T1000 (cell line): ENCODE measurements around the gene PLXDC1.
A peak's percentile ranks its signal among the peaks of the same experiment; 100 is the strongest.

Experiments used
- DNase-seq: peaks from one replicate; lab custom pipeline; 2025; ENCODE audit warnings: mixed read lengths; lab: John Stamatoyannopoulos, UW

The PLXDC1 gene

DNA sequence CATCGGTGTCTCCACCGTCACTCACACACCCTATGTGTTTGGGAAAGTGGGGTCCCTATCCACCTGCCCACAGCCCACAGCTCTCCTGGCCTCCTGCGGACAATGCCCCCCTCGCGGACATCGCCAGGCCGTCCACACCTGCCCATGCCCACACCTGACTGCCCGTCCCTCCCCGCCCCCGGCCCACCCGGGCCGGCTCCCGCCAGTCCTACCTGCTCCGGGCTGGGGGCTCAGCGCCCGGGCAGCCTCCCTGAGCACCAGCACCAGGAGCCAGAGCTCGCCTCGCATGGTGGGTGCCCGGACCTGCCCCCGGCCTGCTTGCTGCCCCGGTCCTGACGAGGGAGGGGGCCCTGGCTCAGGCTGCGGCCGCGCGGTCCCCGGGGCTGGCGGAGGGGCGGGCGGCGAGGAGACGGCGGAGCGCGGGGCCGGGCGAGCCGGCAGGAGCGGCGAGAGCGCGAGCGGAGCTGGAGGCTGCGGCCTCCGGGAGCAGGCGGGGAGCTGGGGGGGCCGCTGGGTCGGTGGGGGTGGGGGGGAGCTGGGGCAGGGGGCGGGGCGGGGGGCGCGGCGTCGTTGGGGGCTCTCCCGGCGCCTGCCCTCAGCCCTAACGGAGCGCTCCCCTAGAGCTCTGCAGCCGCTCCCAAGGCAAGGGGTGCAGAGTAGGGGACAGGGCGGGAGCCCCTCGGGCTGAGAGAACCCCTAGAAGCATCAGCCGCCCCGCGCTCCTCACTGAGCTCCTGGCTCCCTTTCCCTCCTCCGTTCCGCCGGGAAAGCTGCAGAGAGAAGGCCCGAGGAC lies at the start of gene PLXDC1:
TSS of gene PLXDC1 (minus strand) at position 488 of the 793 bp plus-strand sequence. CDS start at position 288, 200 bp downstream.
- DNase-seq: no peak

- DNase-seq: no peak
Measured at GRCh38 chr17:39200957-39201510, 49.6 kb upstream of the PLXDC1 start.

- DNase-seq: peak; percentile 80
Measured at GRCh38 chr17:39200070-39200879, 48.8 kb upstream of the PLXDC1 start, which contains the start of gene RPL19. Gene RPL19 (plus strand): TSS chr17:39200283. CDS start chr17:39200345, 62 bp downstream.

DNA sequence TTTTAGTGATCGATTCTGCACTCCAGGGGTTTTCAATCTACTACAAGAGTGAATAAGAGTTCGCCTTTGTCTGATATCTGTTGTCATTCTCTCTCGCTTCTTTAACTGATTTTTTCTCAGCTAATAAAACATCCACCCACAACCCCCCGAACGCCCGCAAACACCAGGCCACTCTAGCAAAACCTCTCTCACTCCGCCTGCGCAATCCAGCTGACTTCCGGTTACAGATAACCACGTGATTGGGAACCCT lies 48.3 kb upstream of the PLXDC1 start:
- no peak for DNase-seq

DNA sequence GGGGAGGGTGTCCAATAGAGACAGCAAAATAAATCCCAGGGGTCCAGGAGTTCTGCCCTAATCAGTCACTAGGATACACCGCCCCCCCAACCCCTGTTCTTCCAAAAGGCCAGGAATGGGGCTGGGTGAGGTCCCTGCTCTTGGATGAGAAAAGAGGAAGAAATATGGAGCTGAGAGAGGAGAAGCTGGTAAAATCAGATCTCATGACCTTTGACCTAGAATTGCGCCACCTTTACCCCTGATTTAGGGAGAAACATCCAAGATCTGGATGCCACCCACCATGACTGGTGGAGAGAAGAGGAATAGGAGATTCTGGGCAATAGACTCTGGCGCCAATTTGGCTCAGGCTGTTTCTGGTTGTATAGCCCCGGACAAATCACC lies 46.7 kb upstream of the PLXDC1 start:
- no peak for DNase-seq

DNA sequence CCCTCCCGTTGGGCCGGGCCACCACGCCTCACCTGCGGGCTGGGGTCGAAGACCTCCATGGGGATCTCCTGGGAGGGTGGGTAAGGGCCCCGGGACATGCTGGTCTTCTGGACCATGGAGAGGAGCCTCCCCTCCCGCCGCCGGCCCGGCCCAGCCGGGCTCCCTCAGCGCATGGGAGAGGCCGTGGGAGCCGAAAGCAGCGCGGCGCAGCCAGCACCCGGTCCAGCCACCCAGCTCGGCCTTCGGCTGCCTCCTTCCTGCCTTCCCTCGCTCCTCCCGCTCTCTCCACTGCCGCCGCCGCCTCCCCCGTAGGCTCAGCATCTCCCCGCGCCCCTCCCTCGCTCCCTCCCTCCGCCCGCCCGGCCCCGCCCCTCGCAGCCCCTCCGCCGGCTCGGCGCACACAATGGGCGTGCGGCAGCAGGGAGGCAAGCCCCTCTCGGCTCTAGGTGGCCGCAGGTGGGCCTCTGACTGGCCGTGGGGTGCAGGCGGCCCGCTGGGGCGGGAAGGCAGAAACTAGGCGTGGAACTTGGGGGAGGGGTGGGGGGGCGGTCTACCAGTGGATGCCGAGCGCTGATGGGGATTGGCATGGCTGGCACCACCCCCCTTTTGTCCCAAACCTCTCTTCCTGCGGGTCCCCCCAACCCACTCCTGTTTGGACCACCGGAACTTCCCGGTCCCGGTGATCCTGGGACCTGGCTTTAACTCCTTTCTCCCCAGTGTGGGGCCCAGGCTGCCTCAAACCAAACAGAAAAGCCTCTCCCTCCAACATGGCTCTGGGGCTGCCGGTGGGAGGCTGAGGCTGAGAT lies 46.1 kb upstream of the PLXDC1 start, which contains the start of gene CACNB1:
TSS of gene CACNB1 (minus strand) at position 290 of the 806 bp plus-strand sequence. CDS start at position 116, 174 bp downstream.
- peak; percentile 64 for DNase-seq

GRCh38 chr17:39196808-39197291 lies 45.4 kb upstream of the PLXDC1 start:
- no peak for DNase-seq

DNA sequence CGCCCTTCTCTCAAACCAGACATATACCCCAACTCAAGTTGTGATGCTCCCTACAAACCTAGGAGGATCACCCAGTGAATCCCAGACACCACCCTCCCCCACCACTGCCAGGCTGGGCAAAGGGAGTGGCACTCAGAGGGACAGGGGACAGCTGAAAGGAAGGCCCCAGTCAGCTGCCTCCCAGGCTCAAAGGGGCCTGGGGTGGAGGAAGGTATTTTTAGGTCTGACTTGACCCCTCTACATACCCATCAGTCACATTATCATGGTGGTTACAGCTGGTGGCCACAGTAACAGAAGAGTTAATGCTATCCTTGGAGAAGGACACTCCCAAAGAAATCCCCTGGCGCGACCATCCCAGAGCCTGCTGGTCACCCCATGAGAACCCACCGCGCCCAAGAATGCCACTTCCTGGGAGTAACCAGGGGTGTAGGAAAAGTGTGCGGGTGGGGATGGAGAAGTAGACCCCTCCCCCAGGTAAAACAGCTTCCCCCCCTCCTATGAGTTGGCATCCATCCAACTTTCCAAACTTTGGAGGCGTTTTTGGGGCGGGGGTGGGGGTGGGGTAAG lies 44.9 kb upstream of the PLXDC1 start:
- no peak for DNase-seq

GRCh38 chr17:39195568-39196160 lies 44.2 kb upstream of the PLXDC1 start:
- DNase-seq: no peak

DNA sequence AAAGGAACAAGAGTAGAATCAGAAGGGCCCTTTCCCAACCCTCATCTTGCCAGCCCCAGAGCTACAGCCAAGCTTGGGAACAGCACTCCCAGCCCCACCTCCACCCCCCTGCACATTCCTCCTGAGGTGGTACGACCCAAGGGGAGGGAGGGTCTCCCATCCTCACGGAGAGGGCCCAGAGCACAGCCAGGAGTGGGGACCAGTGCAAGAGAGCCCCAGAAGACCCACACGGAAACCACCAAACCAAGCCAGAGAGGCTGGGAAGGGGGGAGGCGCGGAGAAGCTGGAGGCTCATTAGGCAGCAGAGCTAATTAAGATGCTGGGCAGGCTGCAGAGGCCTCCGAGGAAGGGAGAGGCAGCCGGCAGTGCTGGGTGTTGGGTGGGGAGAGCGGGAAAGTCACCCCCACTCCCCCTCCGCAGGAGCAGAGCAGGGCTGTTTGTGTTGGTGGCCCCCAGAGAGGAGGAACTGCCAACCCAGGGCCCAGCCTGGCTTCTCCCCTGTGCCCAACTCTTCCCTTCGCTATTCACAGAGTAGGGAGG lies 43.6 kb upstream of the PLXDC1 start:
- DNase-seq: no peak

DNA sequence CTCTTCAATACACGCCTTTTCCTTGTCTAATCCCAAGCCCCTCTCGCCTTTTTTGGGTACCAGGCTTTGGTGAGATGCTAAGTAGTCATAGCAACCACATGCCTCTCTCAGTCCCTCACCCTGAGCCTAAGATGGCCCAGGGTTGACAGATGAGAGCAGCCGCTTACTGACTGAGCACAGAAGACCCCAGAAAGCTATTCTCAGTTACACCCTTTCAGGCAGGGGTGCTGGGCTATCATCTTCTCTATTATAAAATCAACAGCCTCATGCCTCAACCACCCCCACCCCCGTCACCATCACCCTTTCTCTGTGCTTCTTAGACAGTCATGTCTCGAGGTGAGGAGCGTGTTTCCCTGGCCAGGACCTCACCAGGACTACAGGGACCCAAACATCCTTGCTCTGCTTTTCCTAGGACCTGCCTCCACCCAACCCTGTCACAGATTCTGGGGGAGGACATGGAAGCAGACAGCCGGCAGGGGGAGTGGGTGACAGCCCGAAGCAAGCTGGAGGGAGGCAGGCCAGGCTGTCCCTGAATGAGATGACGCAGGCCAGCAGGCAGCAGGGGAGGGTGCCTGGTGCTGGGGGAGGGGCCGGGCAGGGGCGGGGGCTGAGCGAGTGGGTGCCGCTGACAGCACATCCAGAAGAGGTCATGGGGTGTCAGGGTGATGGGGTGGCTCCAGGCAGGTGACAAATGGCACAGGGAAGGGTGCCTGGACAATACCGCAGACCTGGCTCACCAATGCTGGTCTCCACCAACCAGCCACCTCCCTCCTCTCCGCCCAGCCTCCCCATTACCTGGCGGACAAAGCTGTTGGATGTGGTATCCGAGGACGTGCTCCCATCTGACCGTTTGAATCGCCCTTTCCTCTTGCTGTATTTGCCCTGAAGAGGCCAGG lies 42.9 kb upstream of the PLXDC1 start:
- no peak for DNase-seq

GRCh38 chr17:39193346-39193745 lies 41.9 kb upstream of the PLXDC1 start:
- DNase-seq: no peak

GRCh38 chr17:39192901-39193300 lies 41.5 kb upstream of the PLXDC1 start:
- DNase-seq: no peak

DNA sequence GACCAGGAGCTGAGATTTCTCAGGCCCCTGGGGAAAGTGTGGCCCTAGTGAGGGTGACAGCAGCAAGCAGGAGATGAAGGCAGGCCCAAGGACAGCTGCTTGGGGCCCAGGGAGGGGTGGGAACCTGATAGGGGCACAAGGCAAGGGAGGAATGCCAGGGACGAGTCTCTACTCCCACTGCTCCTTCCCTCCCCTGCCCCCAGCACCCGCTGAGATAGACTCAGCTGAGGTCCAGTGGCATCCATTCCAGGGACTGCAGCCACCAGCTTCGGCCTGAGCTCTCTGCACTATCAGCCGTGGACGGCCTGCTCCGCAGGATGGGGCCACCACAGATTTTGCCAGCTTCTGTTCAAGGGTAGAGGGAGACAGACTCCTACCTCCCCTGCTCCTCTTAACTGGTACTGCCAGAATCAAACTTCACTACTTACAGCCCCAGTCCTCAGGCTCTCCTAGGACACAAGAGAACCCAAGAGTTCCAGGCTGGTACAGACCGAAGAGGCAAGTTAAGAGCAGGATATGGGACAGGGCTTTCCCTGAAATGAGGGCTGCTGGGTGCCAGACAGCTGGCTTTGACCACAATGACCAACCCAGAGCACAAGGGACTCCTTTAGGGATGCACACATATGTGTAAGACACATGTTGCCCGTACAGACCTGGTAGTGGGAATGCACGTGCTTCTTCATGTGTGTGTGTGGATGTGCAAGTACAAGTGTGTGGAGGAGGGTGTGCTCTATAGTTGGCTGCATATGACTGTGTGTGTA lies 40.5 kb upstream of the PLXDC1 start:
- DNase-seq: no peak

- DNase-seq: no peak
Measured at GRCh38 chr17:39187152-39187830, 35.9 kb upstream of the PLXDC1 start.

DNA sequence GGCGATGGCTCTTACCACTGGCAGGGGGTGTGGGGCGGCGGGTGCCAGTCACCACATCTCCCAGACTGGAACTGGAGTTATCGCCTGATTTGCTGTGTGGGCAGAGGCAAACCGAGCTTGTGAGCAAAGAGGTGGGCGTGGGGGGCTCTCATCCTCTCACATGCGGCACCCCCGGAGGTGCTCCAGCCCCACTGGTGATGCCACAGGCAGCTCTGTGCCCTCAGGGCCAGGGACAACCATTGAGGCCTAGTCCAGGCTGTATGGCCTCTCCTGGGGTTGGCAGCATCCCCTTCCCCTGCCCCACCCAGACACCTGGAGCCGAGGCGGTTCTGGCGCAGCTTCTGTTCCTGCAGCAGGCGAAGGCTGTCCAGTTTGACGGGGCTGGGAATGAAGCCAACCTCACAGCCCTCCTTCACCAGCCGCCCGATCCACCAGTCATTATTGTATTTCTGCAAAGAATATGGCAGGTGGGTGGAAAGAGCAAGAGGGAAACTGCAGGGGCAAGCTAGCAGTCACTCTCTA lies 35.1 kb upstream of the PLXDC1 start:
- no peak for DNase-seq

DNA sequence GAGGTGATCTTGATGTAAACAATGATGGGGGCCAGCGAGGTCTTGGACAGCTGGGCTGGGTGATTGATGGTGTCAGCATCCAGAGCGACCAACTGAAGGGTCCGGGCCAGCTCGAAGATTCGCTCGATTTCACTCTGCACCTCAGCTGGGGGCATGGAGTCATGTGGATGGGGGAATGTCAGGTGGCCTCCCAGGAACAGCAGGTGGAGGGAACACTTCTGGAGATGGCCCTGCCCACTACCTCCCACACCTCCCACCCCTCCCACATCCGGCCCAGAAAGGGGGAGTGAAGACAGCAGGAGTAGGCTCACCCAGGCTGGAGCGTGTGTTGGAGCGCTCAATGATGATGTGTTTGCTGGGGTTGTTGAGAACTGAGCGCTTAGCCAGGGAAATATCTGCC lies 32.3 kb upstream of the PLXDC1 start:
- DNase-seq: no peak

- no peak for DNase-seq
Measured at GRCh38 chr17:39183045-39183444, 31.6 kb upstream of the PLXDC1 start.
